Neural cell (in vitro differentiated cells): Measurements from ENCODE around the gene RPL21. TPM values are rescaled to one million over a fixed set of nuclear protein-coding genes. Genes with fewer than 3 reads are reported as not detected.

Source experiments
- H2AFZ ChIP-seq: fragments of 200-600, 300-800 bp; sonication (generic), shearing (Covaris generic); 2 replicates; pipeline ENCODE4 v1.6.0; 2014; ENCODE audit warnings: low read depth, mild to moderate bottlenecking, antibody characterized with exemption, low read length, moderate library complexity
- H3F3A ChIP-seq: fragments of 200-600 bp; shearing (Covaris generic); 2 replicates; pipeline ENCODE4 v1.6.1; 2016; ENCODE audit warnings: mild to moderate bottlenecking, moderate library complexity, mixed read lengths, antibody characterized with exemption, low read length; ENCODE audit not compliant: insufficient read depth, poor library complexity, severe bottlenecking
- H3K27ac ChIP-seq: fragments of 200-600, 300-800 bp; sonication (generic), shearing (Covaris generic); 2 replicates; pipeline ENCODE4 v1.5.1; 2014; ENCODE audit warnings: mild to moderate bottlenecking, low read length, moderate library complexity
- H3K27me3 ChIP-seq: fragments of 300-800, 200-600 bp; sonication (generic), shearing (Covaris generic); 2 replicates; pipeline ENCODE4 v1.6.0; 2014; ENCODE audit warnings: mild to moderate bottlenecking, low read depth, low read length, moderate library complexity; ENCODE audit not compliant: insufficient read depth
- H3K36me3 ChIP-seq: fragments of 300-800, 200-600 bp; sonication (generic), shearing (Covaris generic); 2 replicates; pipeline ENCODE4 v1.5.1; 2014; ENCODE audit warnings: mild to moderate bottlenecking, antibody characterized with exemption, low read length, moderate library complexity; ENCODE audit not compliant: insufficient read depth
- H3K4me2 ChIP-seq: fragments of 300-800, 200-600 bp; sonication (generic), shearing (Covaris generic); 2 replicates; pipeline ENCODE4 v1.6.0; 2014; ENCODE audit warnings: mild to moderate bottlenecking, low read length
- H3K4me3 ChIP-seq: fragments of 300-800, 200-600 bp; sonication (generic), shearing (Covaris generic); 2 replicates; pipeline ENCODE4 v1.5.1; 2014; ENCODE audit warnings: mild to moderate bottlenecking, low read length, moderate library complexity
- H3K79me2 ChIP-seq: fragments of 200-600 bp; shearing (Covaris generic); replicated peaks from 2 replicates; pipeline ENCODE4 v1.6.0; 2014; ENCODE audit warnings: mild to moderate bottlenecking, low read length, moderate library complexity; ENCODE audit not compliant: insufficient read depth
- H3K9ac ChIP-seq: fragments of 300-800, 200-600 bp; sonication (generic), shearing (Covaris generic); 2 replicates; pipeline ENCODE4 v1.6.1; 2016; ENCODE audit warnings: mild to moderate bottlenecking, low read length, mixed read lengths
- H3K9me2 ChIP-seq: fragments of 200-600 bp; shearing (Covaris generic); 2 replicates; pipeline ENCODE4 v1.6.1; 2016; ENCODE audit warnings: mild to moderate bottlenecking, low read length, mixed read lengths; ENCODE audit not compliant: insufficient read depth
- H3K9me3 ChIP-seq: fragments of 200-600, 300-800 bp; sonication (generic), shearing (Covaris generic); 2 replicates; pipeline ENCODE4 v1.6.1; 2016; ENCODE audit warnings: mild to moderate bottlenecking, mixed run types, low read length, moderate library complexity, mixed read lengths
- H4K20me1 ChIP-seq: fragments of 200-600 bp; shearing (Covaris generic); 2 replicates; pipeline ENCODE4 v1.6.1; 2016; ENCODE audit warnings: mild to moderate bottlenecking, mixed run types; ENCODE audit not compliant: insufficient read depth
- CTCF ChIP-seq: fragments of 450-650 bp; IDR thresholded peaks from 2 replicates; pipeline ENCODE4 v1.5.1; 2014; ENCODE audit warnings: antibody characterized with exemption, mild to moderate bottlenecking, moderate library complexity; ENCODE audit not compliant: poor library complexity, severe bottlenecking
- EP300 ChIP-seq: fragments of 450-650 bp; conservative IDR thresholded peaks from 2 replicates; pipeline ENCODE4 v1.6.1; 2014; ENCODE audit warnings: antibody characterized with exemption, mild to moderate bottlenecking, moderate library complexity; ENCODE audit not compliant: poor library complexity, severe bottlenecking
- EZH2 ChIP-seq: fragments of 200-600, 300-800 bp; shearing (Covaris generic), sonication (generic); IDR thresholded peaks from 2 replicates; pipeline ENCODE4 v1.6.1; 2014; ENCODE audit warnings: antibody characterized with exemption, low read length, borderline replicate concordance, mild to moderate bottlenecking; ENCODE audit not compliant: insufficient read depth, poor library complexity, severe bottlenecking
- MXI1 ChIP-seq: fragments of 450-650 bp; conservative IDR thresholded peaks from 2 replicates; pipeline ENCODE4 v1.6.1; 2014; ENCODE audit warnings: antibody characterized with exemption, mild to moderate bottlenecking; ENCODE audit not compliant: poor library complexity, severe bottlenecking
- POLR2AphosphoS5 ChIP-seq: IDR thresholded peaks from 2 replicates; pipeline ENCODE4 v1.6.1; 2012
- RAD21 ChIP-seq: fragments of 450-650 bp; conservative IDR thresholded peaks from 2 replicates; pipeline ENCODE4 v1.6.1; 2014; ENCODE audit warnings: antibody characterized with exemption, mild to moderate bottlenecking, moderate library complexity
- SMC3 ChIP-seq: fragments of 450-650 bp; conservative IDR thresholded peaks from 2 replicates; pipeline ENCODE4 v1.6.1; 2014; ENCODE audit warnings: antibody characterized with exemption, mild to moderate bottlenecking, moderate library complexity; ENCODE audit not compliant: poor library complexity
- TAF1 ChIP-seq: IDR thresholded peaks from 2 replicates; pipeline ENCODE4 v1.6.1; 2012; ENCODE audit warnings: low read depth
- polyA plus RNA-seq: library from polyadenylated mRNA; depleted of rRNA; stranded (reverse); fragments of >200 nt; gene quantifications from 2 replicates; pipeline ENCODE4 v1.2.3, GENCODE V29; 2014
- TF ChIP-seq, protein P1 (sequence below): IDR thresholded peaks from 2 replicates; pipeline ENCODE4 v1.6.1; 2012; ENCODE audit warnings: borderline replicate concordance

RPL21 gene
- polyA plus RNA-seq, 1 donor from 2014 or later: 1,536 TPM

DNA sequence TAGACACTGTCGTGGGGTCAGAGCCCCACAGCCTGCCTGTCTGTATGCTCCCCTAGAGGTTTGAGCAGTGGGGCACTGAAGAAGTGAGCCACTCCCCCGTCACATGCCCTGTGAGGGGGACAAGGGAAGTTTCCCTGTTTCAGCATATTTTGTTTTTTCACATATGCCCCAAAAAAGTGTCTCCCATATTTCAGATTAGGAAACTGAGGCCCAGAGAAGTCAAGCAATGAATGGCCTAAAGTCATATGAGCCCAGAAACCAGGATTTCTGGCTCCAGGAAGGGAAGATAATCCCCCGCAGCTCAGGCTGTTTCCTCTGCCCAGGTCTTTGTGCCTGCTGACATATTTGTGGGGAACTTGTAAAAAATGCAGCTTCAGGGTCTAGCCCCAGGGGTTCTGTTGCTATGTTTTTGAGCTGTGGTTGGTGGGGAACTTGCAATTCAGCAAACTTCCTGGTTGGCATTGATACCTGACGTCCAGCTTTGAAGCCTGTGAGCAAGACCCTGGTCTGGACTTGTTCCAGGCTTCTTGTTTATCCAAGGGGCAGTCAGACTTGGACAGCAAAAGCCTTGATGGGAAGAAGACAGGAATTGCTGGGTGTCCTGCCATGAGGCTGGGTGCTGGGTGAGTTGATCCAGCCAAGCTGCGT lies 28.8 kb downstream of the RPL21 start:
- no peak for TF ChIP-seq MXI1
- no peak for TF ChIP-seq EP300
- TF ChIP-seq EZH2: no peak
- no peak for TF ChIP-seq SMC3
- no peak for TF ChIP-seq TAF1
- TF ChIP-seq RAD21: no peak
- TF ChIP-seq, protein P1, sequence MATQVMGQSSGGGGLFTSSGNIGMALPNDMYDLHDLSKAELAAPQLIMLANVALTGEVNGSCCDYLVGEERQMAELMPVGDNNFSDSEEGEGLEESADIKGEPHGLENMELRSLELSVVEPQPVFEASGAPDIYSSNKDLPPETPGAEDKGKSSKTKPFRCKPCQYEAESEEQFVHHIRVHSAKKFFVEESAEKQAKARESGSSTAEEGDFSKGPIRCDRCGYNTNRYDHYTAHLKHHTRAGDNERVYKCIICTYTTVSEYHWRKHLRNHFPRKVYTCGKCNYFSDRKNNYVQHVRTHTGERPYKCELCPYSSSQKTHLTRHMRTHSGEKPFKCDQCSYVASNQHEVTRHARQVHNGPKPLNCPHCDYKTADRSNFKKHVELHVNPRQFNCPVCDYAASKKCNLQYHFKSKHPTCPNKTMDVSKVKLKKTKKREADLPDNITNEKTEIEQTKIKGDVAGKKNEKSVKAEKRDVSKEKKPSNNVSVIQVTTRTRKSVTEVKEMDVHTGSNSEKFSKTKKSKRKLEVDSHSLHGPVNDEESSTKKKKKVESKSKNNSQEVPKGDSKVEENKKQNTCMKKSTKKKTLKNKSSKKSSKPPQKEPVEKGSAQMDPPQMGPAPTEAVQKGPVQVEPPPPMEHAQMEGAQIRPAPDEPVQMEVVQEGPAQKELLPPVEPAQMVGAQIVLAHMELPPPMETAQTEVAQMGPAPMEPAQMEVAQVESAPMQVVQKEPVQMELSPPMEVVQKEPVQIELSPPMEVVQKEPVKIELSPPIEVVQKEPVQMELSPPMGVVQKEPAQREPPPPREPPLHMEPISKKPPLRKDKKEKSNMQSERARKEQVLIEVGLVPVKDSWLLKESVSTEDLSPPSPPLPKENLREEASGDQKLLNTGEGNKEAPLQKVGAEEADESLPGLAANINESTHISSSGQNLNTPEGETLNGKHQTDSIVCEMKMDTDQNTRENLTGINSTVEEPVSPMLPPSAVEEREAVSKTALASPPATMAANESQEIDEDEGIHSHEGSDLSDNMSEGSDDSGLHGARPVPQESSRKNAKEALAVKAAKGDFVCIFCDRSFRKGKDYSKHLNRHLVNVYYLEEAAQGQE: no peak
- no peak for TF ChIP-seq POLR2AphosphoS5
- TF ChIP-seq CTCF: no peak
- Histone ChIP-seq H3F3A (no peaks in the 10 kb centered on the region), H3K79me2 (no peaks in the 10 kb centered on the region), H3K9me3 (no peaks in the 10 kb centered on the region), H3K36me3 (no peaks in the 10 kb centered on the region), H3K27ac (no peak overlapping the region), H3K9ac (no peak overlapping the region), H2AFZ (no peak overlapping the region), H4K20me1 (no peaks in the 10 kb centered on the region), H3K27me3 (no peaks in the 10 kb centered on the region), H3K4me3 (no peak overlapping the region), H3K4me2 (no peak overlapping the region), H3K9me2 (no peaks in the 10 kb centered on the region)

- Histone ChIP-seq H3K9me3 (no peaks in the 10 kb centered on the region), H3K9ac (no peak overlapping the region), H3K4me2 (no peak overlapping the region), H3K79me2 (no peaks in the 10 kb centered on the region), H3K27ac (no peak overlapping the region), H3K36me3 (no peaks in the 10 kb centered on the region), H3F3A (no peaks in the 10 kb centered on the region), H4K20me1 (no peaks in the 10 kb centered on the region), H3K9me2 (no peaks in the 10 kb centered on the region), H3K4me3 (no peak overlapping the region), H3K27me3 (no peaks in the 10 kb centered on the region), H2AFZ (no peak overlapping the region)
- TF ChIP-seq SMC3 (no peak), CTCF (no peak), EP300 (no peak), TAF1 (no peak), MXI1 (no peak), POLR2AphosphoS5 (no peak), RAD21 (no peak), EZH2 (no peak)
- TF ChIP-seq, protein P1: no peak
Measured at GRCh38 chr13:27280841-27281240, 29.5 kb downstream of the RPL21 start.
